HG03060 (cell line): ENCODE measurements around the gene RNU4-1.
"Not testable (repeated sequence)": the region's sequence is repeated elsewhere in the genome, so short reads cannot be mapped to it uniquely, and the experiment has no call there.

Source experiments
- ATAC-seq: cut with Tn5 transposase; IDR thresholded peaks from one replicate; pipeline ENCODE4 v1.9.1; 2021; ENCODE audit warnings: low read depth, moderate number of reproducible peaks; ENCODE audit not compliant: unreplicated experiment

The RNU4-1 gene

DNA sequence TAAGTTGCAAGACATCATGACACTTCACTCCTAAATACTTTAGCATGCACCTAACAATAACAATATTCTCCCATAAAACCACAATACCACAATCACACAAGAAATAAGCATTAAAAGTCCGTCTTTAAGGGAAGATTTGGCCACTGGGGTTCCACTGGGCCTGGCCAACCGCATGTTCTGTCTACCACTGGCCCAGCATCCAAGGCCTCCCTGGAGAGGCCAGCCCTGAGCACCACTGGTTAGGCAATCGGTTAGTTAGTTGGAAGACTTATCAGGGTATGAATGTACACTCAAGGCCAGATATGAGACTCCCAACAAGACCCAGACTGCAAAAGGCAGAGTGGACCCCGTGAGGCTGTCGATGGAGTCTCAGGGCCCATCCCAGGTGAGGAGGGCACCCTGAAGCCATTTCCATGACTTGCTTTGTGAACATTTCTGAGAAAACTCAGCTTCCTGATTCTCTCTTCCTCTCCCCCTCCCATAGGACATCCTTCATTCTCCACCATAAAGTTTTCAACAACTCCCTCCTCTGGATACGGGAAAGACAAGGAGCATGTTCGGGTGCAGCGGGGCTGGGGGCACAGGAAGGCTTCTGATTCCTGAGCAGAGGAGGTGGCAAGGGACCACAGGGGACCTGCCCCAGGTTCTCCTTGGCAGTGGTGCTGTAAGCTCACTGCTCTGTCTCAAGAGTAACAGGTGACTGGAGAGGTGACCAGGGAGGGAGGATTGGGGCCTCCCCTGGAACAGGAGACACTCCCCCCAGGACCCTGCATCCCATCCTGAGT lies 33.4 kb downstream of the RNU4-1 start:
- ATAC-seq = no peak

DNA sequence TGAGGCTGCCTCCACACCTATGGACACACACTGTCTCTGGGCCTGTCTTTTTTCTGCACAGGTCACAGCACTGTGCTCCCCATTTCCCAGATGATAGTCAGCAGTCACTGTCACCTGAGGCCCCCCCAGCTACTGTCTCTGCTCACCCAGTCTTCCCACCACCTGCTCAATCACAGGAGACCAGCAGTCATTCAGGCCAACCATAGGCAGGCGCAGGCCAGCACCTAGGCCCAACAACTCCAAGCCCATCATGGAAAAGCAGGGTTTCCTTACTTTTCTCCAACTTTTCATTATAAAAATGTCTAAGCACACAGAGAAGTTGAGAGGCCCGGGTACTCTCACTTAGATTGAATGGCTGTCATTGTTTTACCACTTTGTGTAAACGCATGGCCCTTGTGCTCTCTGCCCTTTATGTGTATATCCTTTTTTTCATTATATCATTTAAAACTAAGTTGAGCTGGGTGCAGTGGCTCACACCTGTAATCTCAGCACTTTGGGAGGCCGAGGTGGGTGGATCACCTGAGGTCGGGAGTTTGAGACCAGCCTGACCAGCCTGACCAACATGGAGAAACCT lies 34.6 kb downstream of the RNU4-1 start:
- no peak for ATAC-seq

GRCh38 chr12:120257041-120257821 lies 35.8 kb downstream of the RNU4-1 start:
- ATAC-seq = no peak

DNA sequence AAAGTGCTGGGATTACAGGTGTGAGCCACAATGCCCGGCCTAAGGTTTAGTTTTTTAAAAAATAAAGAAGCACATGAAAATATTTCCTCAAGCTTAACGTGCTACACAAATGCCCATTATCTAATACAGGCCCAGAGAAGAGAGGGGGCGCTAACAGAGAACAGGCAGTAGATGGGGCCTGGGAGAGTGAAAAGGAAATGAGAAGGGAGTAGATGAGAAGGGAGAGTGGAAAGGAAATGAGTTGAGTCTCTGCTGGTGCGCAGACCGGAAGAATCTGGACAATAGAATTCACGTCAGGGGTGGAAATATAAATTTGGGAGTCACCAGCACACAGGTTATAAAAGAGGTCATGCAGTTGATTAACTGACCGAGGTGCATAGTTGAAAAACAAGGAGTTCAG lies 38.2 kb downstream of the RNU4-1 start:
- no peak for ATAC-seq

GRCh38 chr12:120253313-120253712 lies 39.7 kb downstream of the RNU4-1 start:
- ATAC-seq = not testable (repeated sequence)

DNA sequence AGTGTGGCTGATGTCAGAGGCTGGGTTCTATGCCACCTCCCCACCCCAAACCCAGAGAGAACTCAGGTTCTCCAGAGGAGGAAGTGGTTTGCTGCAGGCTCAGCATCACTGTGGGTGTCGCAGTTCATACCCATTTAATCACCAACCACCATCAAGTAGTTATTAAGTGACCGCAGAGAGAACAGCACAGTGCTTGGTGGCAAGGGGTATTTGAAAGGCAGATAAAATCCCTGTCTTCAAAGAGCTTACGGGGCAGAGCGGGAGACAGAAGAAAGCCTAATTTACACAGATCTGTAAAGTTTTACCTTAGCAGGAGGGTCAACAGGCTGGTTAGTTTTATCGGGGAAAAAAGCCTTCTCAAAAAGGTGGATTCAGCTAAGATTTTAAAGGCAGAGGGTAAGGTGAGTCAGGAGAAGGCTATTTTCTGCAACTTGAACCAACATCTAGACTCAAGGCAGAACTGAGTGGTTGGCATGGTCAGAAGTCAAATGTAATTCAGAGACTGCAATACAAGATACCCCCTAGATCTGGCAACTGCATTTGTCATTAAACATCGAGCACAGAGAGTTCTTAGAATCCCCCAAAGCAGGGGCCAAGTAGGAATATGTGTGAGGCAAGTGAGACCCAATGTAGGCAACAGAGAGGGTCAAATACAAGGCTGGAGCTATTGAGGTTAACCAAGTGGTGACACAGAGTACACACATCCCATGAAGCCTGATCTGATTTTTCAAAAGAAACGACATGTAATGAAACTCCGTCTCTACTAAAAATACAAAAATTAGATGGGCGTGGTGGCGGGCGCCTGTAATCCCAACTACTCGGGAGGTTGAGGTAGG lies 40.7 kb downstream of the RNU4-1 start:
- no peak for ATAC-seq

DNA sequence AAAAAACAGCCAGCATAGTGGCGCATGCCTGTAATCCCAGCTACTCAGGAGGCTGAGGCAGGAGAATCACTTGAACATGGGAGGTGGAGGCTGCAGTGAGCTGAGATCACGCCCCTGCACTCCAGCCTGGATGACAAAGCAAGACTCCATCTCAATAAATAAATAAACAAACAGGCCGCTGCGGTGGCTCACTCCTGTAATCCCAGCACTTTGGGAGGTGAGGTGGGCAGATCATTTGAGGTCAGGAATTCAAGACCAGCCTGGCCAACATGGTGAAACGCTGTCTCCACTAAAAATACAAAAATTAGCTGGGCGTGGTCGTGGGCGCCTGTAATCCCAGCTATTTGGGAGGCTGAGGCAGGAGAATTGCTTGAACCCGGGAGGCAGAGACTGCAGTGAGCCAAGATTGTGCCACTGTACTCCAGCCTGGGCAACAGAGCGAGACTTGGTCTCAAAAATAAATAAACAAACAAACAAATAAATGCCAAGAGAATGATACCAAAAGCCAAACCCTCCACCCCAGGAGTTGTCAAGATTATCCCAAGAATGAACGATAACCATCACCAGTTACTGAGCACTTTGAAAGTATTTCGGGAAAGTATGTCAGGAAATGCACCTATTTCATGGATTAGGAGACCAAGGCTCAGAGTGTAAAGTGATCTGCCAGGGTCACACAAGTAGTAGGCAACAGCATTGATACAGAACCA lies 41.5 kb downstream of the RNU4-1 start:
- not testable (repeated sequence) for ATAC-seq

DNA sequence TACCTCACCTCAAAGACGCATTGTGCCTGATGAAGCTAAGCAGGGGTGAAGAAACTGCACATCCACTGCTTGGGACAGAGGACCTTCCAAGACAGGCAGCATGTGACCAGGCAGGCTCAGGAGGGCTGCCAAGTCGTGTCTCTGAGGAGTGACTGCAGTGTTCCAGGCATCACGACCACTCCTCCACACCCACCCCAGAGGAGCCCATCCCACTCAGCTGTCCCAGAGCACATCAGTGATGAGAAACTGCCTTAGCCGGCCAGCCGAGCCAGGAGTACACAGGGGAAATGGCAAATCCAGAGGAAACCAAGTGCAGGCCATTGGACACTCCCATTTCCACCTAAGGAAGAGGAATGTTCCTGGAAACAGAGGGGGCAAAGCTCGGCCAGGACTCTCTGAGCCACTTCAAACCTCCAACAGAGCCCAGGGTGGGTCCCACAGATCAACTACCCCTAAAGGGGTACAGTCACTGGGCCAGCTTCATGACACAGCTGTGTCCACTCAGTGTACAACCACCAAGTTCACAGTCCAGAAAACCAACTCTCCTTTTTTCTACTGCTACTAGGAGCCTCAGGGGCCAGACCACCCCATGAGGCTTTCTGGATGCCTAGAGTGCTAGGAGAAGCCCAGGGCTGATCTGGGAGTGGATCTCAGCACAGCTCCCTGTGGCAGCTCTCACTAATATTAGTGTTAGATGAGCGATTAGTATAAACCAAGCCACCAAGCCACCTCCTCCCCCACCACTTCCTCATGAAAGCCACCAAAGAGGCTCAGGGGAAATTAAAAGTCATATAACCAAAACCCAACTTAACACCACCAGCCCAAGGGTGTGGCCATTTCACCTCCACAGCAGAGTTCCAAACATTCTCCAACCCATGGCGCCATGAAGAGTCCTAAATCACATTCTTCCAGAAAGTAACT lies 42.9 kb downstream of the RNU4-1 start:
- ATAC-seq = no peak

- ATAC-seq = no peak
Measured at GRCh38 chr12:120249266-120249874, 43.7 kb downstream of the RNU4-1 start.

- no peak for ATAC-seq
Measured at GRCh38 chr12:120247621-120248030, 45.4 kb downstream of the RNU4-1 start.

- ATAC-seq = no peak
Measured at GRCh38 chr12:120247183-120247582, 45.9 kb downstream of the RNU4-1 start.

GRCh38 chr12:120246705-120247104 lies 46.3 kb downstream of the RNU4-1 start:
- not testable (repeated sequence) for ATAC-seq
